GM12873 (cell line): Measurements from ENCODE around the gene JPT1.

ENCODE experiments used
- TF ChIP-seq, protein P1 (sequence below): IDR thresholded peaks from 2 replicates; pipeline ENCODE4 v1.5.1; 2012; ENCODE audit warnings: low read depth, mild to moderate bottlenecking, moderate library complexity, low read length, control low read depth; ENCODE audit not compliant: insufficient read depth; ENCODE audit errors: missing control alignments

Gene JPT1

GRCh38 chr17:75152922-75153779, 1.2 kb downstream of the JPT1 start:
- TF ChIP-seq, protein P1, sequence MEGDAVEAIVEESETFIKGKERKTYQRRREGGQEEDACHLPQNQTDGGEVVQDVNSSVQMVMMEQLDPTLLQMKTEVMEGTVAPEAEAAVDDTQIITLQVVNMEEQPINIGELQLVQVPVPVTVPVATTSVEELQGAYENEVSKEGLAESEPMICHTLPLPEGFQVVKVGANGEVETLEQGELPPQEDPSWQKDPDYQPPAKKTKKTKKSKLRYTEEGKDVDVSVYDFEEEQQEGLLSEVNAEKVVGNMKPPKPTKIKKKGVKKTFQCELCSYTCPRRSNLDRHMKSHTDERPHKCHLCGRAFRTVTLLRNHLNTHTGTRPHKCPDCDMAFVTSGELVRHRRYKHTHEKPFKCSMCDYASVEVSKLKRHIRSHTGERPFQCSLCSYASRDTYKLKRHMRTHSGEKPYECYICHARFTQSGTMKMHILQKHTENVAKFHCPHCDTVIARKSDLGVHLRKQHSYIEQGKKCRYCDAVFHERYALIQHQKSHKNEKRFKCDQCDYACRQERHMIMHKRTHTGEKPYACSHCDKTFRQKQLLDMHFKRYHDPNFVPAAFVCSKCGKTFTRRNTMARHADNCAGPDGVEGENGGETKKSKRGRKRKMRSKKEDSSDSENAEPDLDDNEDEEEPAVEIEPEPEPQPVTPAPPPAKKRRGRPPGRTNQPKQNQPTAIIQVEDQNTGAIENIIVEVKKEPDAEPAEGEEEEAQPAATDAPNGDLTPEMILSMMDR = no peak

DNA sequence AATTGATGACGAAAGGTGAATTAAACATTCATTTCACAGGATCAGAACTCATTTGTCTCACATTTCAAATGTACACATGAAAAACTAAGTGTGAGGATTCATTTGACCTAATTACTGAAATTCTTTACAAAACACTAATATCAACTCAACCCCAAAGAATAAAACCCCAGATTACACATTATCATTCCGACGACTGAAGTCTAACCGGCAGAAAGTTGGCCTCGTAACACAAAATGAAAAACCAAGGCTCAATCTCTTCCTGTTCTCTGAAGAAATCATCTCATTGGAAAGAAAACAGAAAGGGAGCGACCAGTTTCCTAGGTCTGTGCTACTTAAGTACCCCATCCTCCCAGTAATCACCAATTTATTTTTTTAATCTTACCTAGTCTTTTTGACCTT, 1.8 kb downstream of the JPT1 start:
- TF ChIP-seq, protein P1 = no peak

GRCh38 chr17:75151930-75152329, 2.4 kb downstream of the JPT1 start:
- TF ChIP-seq, protein P1 = no peak

- TF ChIP-seq, protein P1 = no peak
Observed at GRCh38 chr17:75147878-75148546, 6.3 kb downstream of the JPT1 start.

- TF ChIP-seq, protein P1 = no peak
Observed at GRCh38 chr17:75146592-75146991, 7.7 kb downstream of the JPT1 start.

DNA sequence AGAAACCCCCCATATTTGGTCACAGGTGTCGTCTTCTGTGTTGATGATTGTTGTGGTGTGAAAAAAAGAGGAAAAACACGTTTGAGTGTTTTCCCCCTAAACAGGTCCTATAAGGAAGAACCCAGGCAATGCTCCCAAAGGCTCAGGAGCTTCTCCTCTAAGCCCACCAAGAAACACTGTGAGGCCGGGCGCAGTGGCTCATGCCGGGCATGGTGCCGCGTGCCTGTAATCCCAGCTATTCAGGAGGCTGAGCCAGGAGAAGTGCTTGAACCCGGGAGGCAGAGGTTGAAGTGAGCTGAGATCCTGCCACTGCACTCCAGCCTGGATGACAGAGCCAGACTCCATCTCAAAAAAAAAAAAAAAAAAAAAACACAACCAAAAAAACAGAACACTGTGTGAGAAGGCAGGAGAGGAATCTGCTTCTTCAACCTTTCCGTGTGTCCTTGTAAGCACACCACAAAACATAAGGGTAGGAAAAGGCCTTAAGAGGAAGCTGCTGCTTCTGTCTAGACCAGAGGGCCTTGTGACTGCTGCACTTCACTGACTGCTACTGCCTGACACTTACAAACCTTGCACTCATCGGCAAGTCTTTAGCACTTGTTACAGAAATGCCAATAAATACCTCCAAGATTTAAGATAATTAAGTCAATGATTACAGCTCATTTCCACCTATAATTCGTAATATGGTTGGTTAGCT, 9.3 kb downstream of the JPT1 start:
- TF ChIP-seq, protein P1 = no peak
